ENCODE data around the gene GPC6.

Gene GPC6

DNA sequence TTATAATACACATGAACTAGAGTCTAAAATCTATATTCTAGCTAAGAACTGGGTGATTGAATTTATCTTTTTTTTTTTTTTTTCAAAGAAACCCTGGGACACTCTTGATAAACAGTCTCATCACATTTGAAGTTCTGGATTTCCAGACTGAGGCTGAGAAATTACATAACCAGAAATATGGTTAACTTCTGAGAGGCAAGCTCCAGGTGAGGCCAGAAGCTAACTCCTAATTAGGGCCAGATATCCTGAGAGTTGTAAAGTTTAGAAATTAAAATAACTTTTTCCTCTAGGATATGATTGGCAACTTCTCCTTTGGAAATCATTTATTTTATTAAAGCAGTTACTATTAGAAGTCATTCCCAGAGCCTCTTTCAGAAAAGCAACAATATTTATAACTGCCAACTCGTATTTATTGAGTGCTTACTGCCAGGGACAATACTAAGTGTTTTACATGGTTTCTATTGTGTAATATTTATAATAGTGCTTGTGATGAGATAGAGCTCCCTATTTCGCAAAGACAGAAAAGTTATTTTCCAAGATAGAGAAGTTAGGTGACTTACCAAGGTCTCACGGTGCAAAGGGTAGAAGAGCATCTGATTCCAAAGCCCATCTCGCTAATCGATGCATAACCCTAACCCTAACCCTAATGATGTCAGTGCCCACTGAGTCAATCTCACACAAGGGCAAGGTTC, 1065.2 kb downstream of the GPC6 start:
- H3K27ac ChIP-seq (replicated peaks; ENCODE audit: low read length): no peak overlapping the region
- no peak overlapping the region for H3K9ac ChIP-seq (ENCODE audit: low read depth, low read length, poor library complexity)
- no peaks in the 10 kb centered on the region for H3K79me1 ChIP-seq (ENCODE audit: low read depth, low read length)
- WGBS, 2 donors (ENCODE audit: extremely low coverage in 2 of 2, insufficient read length in 2 of 2, insufficient replicate concordance in 1 of 2): no CpG with 5 or more reads among the region's 5 CpGs
- no peaks in the 10 kb centered on the region for H3K9me3 ChIP-seq (replicated peaks in 1 of 2; ENCODE audit: control insufficient read depth in 2 of 2, insufficient read depth in 1 of 2, low read depth in 1 of 2, low read length in 2 of 2)
- H3K27me3 ChIP-seq (ENCODE audit: control insufficient read depth in 3 of 3, insufficient read depth in 3 of 3, low read depth in 1 of 3, low read length in 3 of 3): no peaks in the 10 kb centered on the region
- no peak overlapping the region for H3K4me2 ChIP-seq (ENCODE audit: insufficient read depth, low read length, poor library complexity, severe bottlenecking)
- H2AFZ ChIP-seq (ENCODE audit: low read length): no peak overlapping the region
- H2BK120ac ChIP-seq (ENCODE audit: low read depth, low read length): no peak overlapping the region
- no peaks in the 10 kb centered on the region for H3K4me1 ChIP-seq (ENCODE audit: control insufficient read depth in 2 of 2, insufficient read depth in 1 of 2, low read depth in 1 of 2, low read length in 2 of 2)
- no peak overlapping the region for H3K23ac ChIP-seq (ENCODE audit: low read depth, low read length, poor library complexity)
- no peak overlapping the region for H2AK5ac ChIP-seq (ENCODE audit: low read depth, low read length)
- H2BK15ac ChIP-seq (ENCODE audit: low read length): no peak overlapping the region
- H4K91ac ChIP-seq (ENCODE audit: low read depth, low read length, poor library complexity): no peak overlapping the region
- H3K4ac ChIP-seq (ENCODE audit: low read length): no peak overlapping the region
- no peak overlapping the region for H4K8ac ChIP-seq (ENCODE audit: low read depth, low read length)
- no peak overlapping the region for H3K14ac ChIP-seq (ENCODE audit: low read length)
- no peak for DNase-seq (ENCODE audit: low spot score)
- no peak overlapping the region for H3K18ac ChIP-seq (ENCODE audit: low read length)
- no peak overlapping the region for H2BK5ac ChIP-seq (ENCODE audit: low read length)
- H3K4me3 ChIP-seq (ENCODE audit: low read length in 2 of 2): no peak overlapping the region
- H2BK12ac ChIP-seq (ENCODE audit: low read length): no peak overlapping the region
- H3K36me3 ChIP-seq (replicated peaks in 1 of 2; ENCODE audit: control insufficient read depth in 2 of 2, insufficient read depth in 2 of 2, low read length in 2 of 2): no peaks in the 10 kb centered on the region

DNA sequence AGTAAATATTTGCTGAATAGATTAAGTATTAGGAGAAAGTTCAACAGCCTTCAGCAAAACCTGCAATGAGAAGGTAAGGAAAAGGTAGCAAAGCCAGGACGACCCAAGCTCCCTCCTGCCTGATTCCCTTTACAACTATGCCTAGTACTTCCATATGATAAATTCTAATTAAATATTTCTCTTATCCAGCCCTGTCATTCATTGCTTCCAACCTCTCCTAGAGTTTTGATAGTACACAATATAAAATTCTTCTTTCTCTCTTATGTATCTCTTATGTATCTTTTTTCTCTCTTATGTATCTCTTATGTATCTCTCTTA, 1065.7 kb downstream of the GPC6 start:
- Histone ChIP-seq H3K9me3 (replicated peaks in 1 of 2; ENCODE audit: control insufficient read depth in 2 of 2, insufficient read depth in 1 of 2, low read depth in 1 of 2, low read length in 2 of 2) (no peaks in the 10 kb centered on the region), H3K27ac (replicated peaks; ENCODE audit: low read length) (no peak overlapping the region), H2BK5ac (ENCODE audit: low read length) (no peak overlapping the region), H3K4me1 (ENCODE audit: control insufficient read depth in 2 of 2, insufficient read depth in 1 of 2, low read depth in 1 of 2, low read length in 2 of 2) (no peaks in the 10 kb centered on the region), H3K27me3 (ENCODE audit: control insufficient read depth in 3 of 3, insufficient read depth in 3 of 3, low read depth in 1 of 3, low read length in 3 of 3) (no peaks in the 10 kb centered on the region), H3K36me3 (replicated peaks in 1 of 2; ENCODE audit: control insufficient read depth in 2 of 2, insufficient read depth in 2 of 2, low read length in 2 of 2) (no peaks in the 10 kb centered on the region), H4K8ac (ENCODE audit: low read depth, low read length) (no peak overlapping the region), H3K18ac (ENCODE audit: low read length) (no peak overlapping the region), H3K79me1 (ENCODE audit: low read depth, low read length) (no peaks in the 10 kb centered on the region), H3K4me3 (ENCODE audit: low read length in 2 of 2) (no peak overlapping the region), H3K4me2 (ENCODE audit: insufficient read depth, low read length, poor library complexity, severe bottlenecking) (no peak overlapping the region), H2BK15ac (ENCODE audit: low read length) (no peak overlapping the region), H3K4ac (ENCODE audit: low read length) (no peak overlapping the region), H3K14ac (ENCODE audit: low read length) (no peak overlapping the region), H2AK5ac (ENCODE audit: low read depth, low read length) (no peak overlapping the region), H2BK12ac (ENCODE audit: low read length) (no peak overlapping the region), H2BK120ac (ENCODE audit: low read depth, low read length) (no peak overlapping the region), H3K9ac (ENCODE audit: low read depth, low read length, poor library complexity) (no peak overlapping the region), H3K23ac (ENCODE audit: low read depth, low read length, poor library complexity) (no peak overlapping the region), H2AFZ (ENCODE audit: low read length) (no peak overlapping the region), H4K91ac (ENCODE audit: low read depth, low read length, poor library complexity) (no peak overlapping the region)
- no peak for DNase-seq (ENCODE audit: low spot score)
- WGBS, 2 donors (ENCODE audit: extremely low coverage in 2 of 2, insufficient read length in 2 of 2, insufficient replicate concordance in 1 of 2): no CpG with 5 or more reads among the region's 1 CpG

GRCh38 chr13:94296471-94296870, 1069.9 kb downstream of the GPC6 start:
- H2AFZ ChIP-seq (ENCODE audit: low read length): no peak overlapping the region
- no peak for DNase-seq (ENCODE audit: low spot score)
- H2BK15ac ChIP-seq (ENCODE audit: low read length): no peak overlapping the region
- peaks cover 2% of the 10 kb centered on the region for H3K79me1 ChIP-seq (ENCODE audit: low read depth, low read length)
- H3K4me3 ChIP-seq (ENCODE audit: low read length in 2 of 2): peak overlapping the region in 1 of 2 donors; percentile 59
- H2BK5ac ChIP-seq (ENCODE audit: low read length): no peak overlapping the region
- no CpG with 5 or more reads among the region's 3 CpGs for WGBS, 2 donors (ENCODE audit: extremely low coverage in 2 of 2, insufficient read length in 2 of 2, insufficient replicate concordance in 1 of 2)
- no peak overlapping the region for H2BK120ac ChIP-seq (ENCODE audit: low read depth, low read length)
- H3K4me2 ChIP-seq (ENCODE audit: insufficient read depth, low read length, poor library complexity, severe bottlenecking): no peak overlapping the region
- no peak overlapping the region for H2AK5ac ChIP-seq (ENCODE audit: low read depth, low read length)
- no peak overlapping the region for H3K18ac ChIP-seq (ENCODE audit: low read length)
- H3K36me3 ChIP-seq (replicated peaks in 1 of 2; ENCODE audit: control insufficient read depth in 2 of 2, insufficient read depth in 2 of 2, low read length in 2 of 2): no peaks in the 10 kb centered on the region
- no peaks in the 10 kb centered on the region for H3K27me3 ChIP-seq (ENCODE audit: control insufficient read depth in 3 of 3, insufficient read depth in 3 of 3, low read depth in 1 of 3, low read length in 3 of 3)
- no peak overlapping the region for H3K27ac ChIP-seq (replicated peaks; ENCODE audit: low read length)
- H3K23ac ChIP-seq (ENCODE audit: low read depth, low read length, poor library complexity): no peak overlapping the region
- no peak overlapping the region for H3K4ac ChIP-seq (ENCODE audit: low read length)
- no peaks in the 10 kb centered on the region for H3K4me1 ChIP-seq (ENCODE audit: control insufficient read depth in 2 of 2, insufficient read depth in 1 of 2, low read depth in 1 of 2, low read length in 2 of 2)
- no peaks in the 10 kb centered on the region for H3K9me3 ChIP-seq (replicated peaks in 1 of 2; ENCODE audit: control insufficient read depth in 2 of 2, insufficient read depth in 1 of 2, low read depth in 1 of 2, low read length in 2 of 2)
- H3K14ac ChIP-seq (ENCODE audit: low read length): no peak overlapping the region
- H2BK12ac ChIP-seq (ENCODE audit: low read length): no peak overlapping the region
- H4K8ac ChIP-seq (ENCODE audit: low read depth, low read length): no peak overlapping the region
- H4K91ac ChIP-seq (ENCODE audit: low read depth, low read length, poor library complexity): no peak overlapping the region
- no peak overlapping the region for H3K9ac ChIP-seq (ENCODE audit: low read depth, low read length, poor library complexity)

DNA sequence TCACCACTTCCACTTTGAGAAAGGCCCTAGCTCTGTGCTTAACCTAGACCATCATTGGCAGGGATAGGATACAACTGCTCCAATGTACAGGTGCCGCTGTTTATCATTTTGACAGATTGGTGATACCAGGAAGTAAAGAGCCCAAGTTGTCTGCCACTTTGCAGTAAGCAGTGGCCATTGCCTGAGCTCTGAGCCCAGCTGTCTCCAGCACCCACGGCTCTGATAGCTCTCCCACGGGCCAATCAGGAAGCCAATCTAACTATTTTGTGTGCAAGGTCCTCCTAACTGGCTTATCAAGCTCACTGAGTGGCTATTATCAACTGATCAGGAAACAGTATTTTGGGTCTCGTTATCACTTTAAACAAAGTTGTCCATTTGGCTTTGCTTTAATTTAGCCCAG, 1071.7 kb downstream of the GPC6 start:
- Histone ChIP-seq H2BK15ac (ENCODE audit: low read length) (no peak overlapping the region), H2BK120ac (ENCODE audit: low read depth, low read length) (no peak overlapping the region), H3K9ac (ENCODE audit: low read depth, low read length, poor library complexity) (no peak overlapping the region), H3K18ac (ENCODE audit: low read length) (no peak overlapping the region), H2BK5ac (ENCODE audit: low read length) (no peak overlapping the region), H3K4ac (ENCODE audit: low read length) (no peak overlapping the region), H3K36me3 (replicated peaks in 1 of 2; ENCODE audit: control insufficient read depth in 2 of 2, insufficient read depth in 2 of 2, low read length in 2 of 2) (no peaks in the 10 kb centered on the region), H3K27me3 (ENCODE audit: control insufficient read depth in 3 of 3, insufficient read depth in 3 of 3, low read depth in 1 of 3, low read length in 3 of 3) (no peaks in the 10 kb centered on the region), H3K4me2 (ENCODE audit: insufficient read depth, low read length, poor library complexity, severe bottlenecking) (no peak overlapping the region), H4K8ac (ENCODE audit: low read depth, low read length) (no peak overlapping the region), H3K9me3 (replicated peaks in 1 of 2; ENCODE audit: control insufficient read depth in 2 of 2, insufficient read depth in 1 of 2, low read depth in 1 of 2, low read length in 2 of 2) (no peaks in the 10 kb centered on the region), H2AFZ (ENCODE audit: low read length) (no peak overlapping the region), H3K27ac (replicated peaks; ENCODE audit: low read length) (no peak overlapping the region), H3K79me1 (ENCODE audit: low read depth, low read length) (peaks cover 2% of the 10 kb centered on the region), H3K4me3 (ENCODE audit: low read length in 2 of 2) (no peak overlapping the region), H4K91ac (ENCODE audit: low read depth, low read length, poor library complexity) (no peak overlapping the region), H3K4me1 (ENCODE audit: control insufficient read depth in 2 of 2, insufficient read depth in 1 of 2, low read depth in 1 of 2, low read length in 2 of 2) (peaks cover 0 to 4% of the 10 kb centered on the region in 2 donors), H3K23ac (ENCODE audit: low read depth, low read length, poor library complexity) (no peak overlapping the region), H3K14ac (ENCODE audit: low read length) (no peak overlapping the region), H2BK12ac (ENCODE audit: low read length) (no peak overlapping the region), H2AK5ac (ENCODE audit: low read depth, low read length) (no peak overlapping the region)
- no peak for DNase-seq (ENCODE audit: low spot score)
- no CpG with 5 or more reads among the region's 4 CpGs for WGBS, 2 donors (ENCODE audit: extremely low coverage in 2 of 2, insufficient read length in 2 of 2, insufficient replicate concordance in 1 of 2)

All from neuronal stem cell (in vitro differentiated cells).